ENCODE measurements around the gene PYROXD2. TPM values are rescaled to one million over a fixed set of nuclear protein-coding genes. Genes with fewer than 3 reads are reported as not detected.

PYROXD2 gene
- total RNA-seq, 1 experiment from 2014 or later = 8.1 TPM

GRCh38 chr10:98367604-98368451 lies 47.2 kb downstream of the PYROXD2 start:
- ChIA-PET CTCF (interaction anchor here (0.8 to 1.0 kb wide), 2 partner anchors 58 to 59 kb away, joined by 3 read pairs; no protein-coding TSS in a partner anchor), POLR2A (interaction anchor here (0.6 kb wide), 1 partner anchor 17 kb away, joined by 3 read pairs; no protein-coding TSS in a partner anchor)
- ATAC-seq (peak; percentile 80), DNase-seq (ENCODE audit: low spot score) (no peak)
- no peaks in the 10 kb centered on the region for H3K36me3 Mint-ChIP-seq
- H3K4me3 Mint-ChIP-seq = no peak overlapping the region
- no peak for TF ChIP-seq ZNF219 (CRISPR knock-in tag; IDR thresholded peaks at IDR 0.05; ENCODE audit: borderline replicate concordance)
- TF ChIP-seq NR1H2 (CRISPR knock-in tag; IDR thresholded peaks at IDR 0.05) = no peak
- TF ChIP-seq TEAD1 (CRISPR knock-in tag; IDR thresholded peaks at IDR 0.05) = no peak
- no peak for TF ChIP-seq ZNF138 (CRISPR knock-in tag; conservative IDR thresholded peaks at IDR 0.05)
- TF ChIP-seq RORB (CRISPR knock-in tag; IDR thresholded peaks at IDR 0.05) = no peak
- no peak for TF ChIP-seq CREB1 (CRISPR knock-in tag; IDR thresholded peaks at IDR 0.05)
- TF ChIP-seq GABPB1 (CRISPR knock-in tag; IDR thresholded peaks at IDR 0.05) = no peak
- TF ChIP-seq FOXP4 (CRISPR knock-in tag; IDR thresholded peaks at IDR 0.05) = no peak
- peaks cover 9% of the 10 kb centered on the region for H3K9me3 Mint-ChIP-seq
- peak overlapping the region; percentile 16; the same call in 1 of the 2 replicates for H3K27ac Mint-ChIP-seq
- H3K27me3 Mint-ChIP-seq (ENCODE audit: low read depth) = peaks cover 2% of the 10 kb centered on the region; the same call in 1 of the 2 replicates
- peaks cover 56% of the 10 kb centered on the region for H3K4me1 Mint-ChIP-seq

- Mint-ChIP-seq H3K4me1 (peaks cover 61% of the 10 kb centered on the region), H3K4me3 (no peak overlapping the region), H3K36me3 (no peaks in the 10 kb centered on the region), H3K27ac (no peak overlapping the region), H3K27me3 (ENCODE audit: low read depth) (peaks cover 2% of the 10 kb centered on the region; the same call in 1 of the 2 replicates), H3K9me3 (peaks cover 9% of the 10 kb centered on the region)
- ATAC-seq (no peak), DNase-seq (ENCODE audit: low spot score) (no peak)
- ChIA-PET CTCF (interaction anchor here (0.7 to 1.5 kb wide), 4 partner anchors 22 to 103 kb away, joined by 3 to 9 read pairs (median 3); no protein-coding TSS in a partner anchor), POLR2A (no interaction called here)
- TF ChIP-seq ATF3 (CRISPR knock-in tag; conservative IDR thresholded peaks at IDR 0.05) (no peak), FOXJ3 (CRISPR knock-in tag; IDR thresholded peaks at IDR 0.05; ENCODE audit: borderline replicate concordance) (no peak), ZNF423 (CRISPR knock-in tag; IDR thresholded peaks at IDR 0.05) (no peak), SOX15 (CRISPR knock-in tag; IDR thresholded peaks at IDR 0.05) (no peak), E2F5 (CRISPR knock-in tag; IDR thresholded peaks at IDR 0.05) (no peak), ATF1 (CRISPR knock-in tag; IDR thresholded peaks at IDR 0.05) (no peak), ZNF396 (CRISPR knock-in tag; IDR thresholded peaks at IDR 0.05; ENCODE audit: borderline replicate concordance) (no peak), KAT7 (CRISPR knock-in tag; IDR thresholded peaks at IDR 0.05; ENCODE audit: borderline replicate concordance) (no peak)
Measured at GRCh38 chr10:98366062-98366530, 48.9 kb downstream of the PYROXD2 start.

- DNase-seq (ENCODE audit: low spot score) (no peak), ATAC-seq (no peak)
- no peak overlapping the region for H3K27ac Mint-ChIP-seq
- CTCF ChIA-PET = interaction anchor here (0.6 to 1.5 kb wide), 6 partner anchors 8 to 390 kb away, joined by 3 to 9 read pairs (median 3); no protein-coding TSS in a partner anchor
- peaks cover 2% of the 10 kb centered on the region; the same call in 1 of the 2 replicates for H3K27me3 Mint-ChIP-seq (ENCODE audit: low read depth)
- H3K4me1 Mint-ChIP-seq = peaks cover 62% of the 10 kb centered on the region
- H3K36me3 Mint-ChIP-seq = no peaks in the 10 kb centered on the region
- peaks cover 9% of the 10 kb centered on the region for H3K9me3 Mint-ChIP-seq
- no peak overlapping the region for H3K4me3 Mint-ChIP-seq
- POLR2A ChIA-PET = no interaction called here
- TF ChIP-seq GTF2I (CRISPR knock-in tag; conservative IDR thresholded peaks at IDR 0.05) (no peak), FOXJ3 (CRISPR knock-in tag; IDR thresholded peaks at IDR 0.05; ENCODE audit: borderline replicate concordance) (no peak), NFE2L1 (CRISPR knock-in tag; IDR thresholded peaks at IDR 0.05) (no peak), PREB (CRISPR knock-in tag; IDR thresholded peaks at IDR 0.05; ENCODE audit: borderline replicate concordance) (no peak), ATF2 (CRISPR knock-in tag; IDR thresholded peaks at IDR 0.05; ENCODE audit: borderline replicate concordance, low read depth) (no peak), CBFB (CRISPR knock-in tag; IDR thresholded peaks at IDR 0.05; ENCODE audit: low read depth) (no peak)
Measured at GRCh38 chr10:98365406-98366061, 49.4 kb downstream of the PYROXD2 start.

All from WTC11 (cell line).